Thoracic aorta (tissue), 2 donors: ENCODE measurements around the gene SPINT1. TPM values are rescaled to one million over a fixed set of nuclear protein-coding genes. Genes with fewer than 3 reads are reported as not detected.

Source experiments
- ATAC-seq: fragments of 150-250 bp; one replicate; pipeline ENCODE4 v1.8.0; 2017; ENCODE audit warnings: low read depth; ENCODE audit not compliant: insufficient number of reproducible peaks, low FRiP score
- DNase-seq: peaks from one replicate; pipeline ENCODE4 v3.0.0-alpha.2; 2020; ENCODE audit warnings: low spot score
- H3K27ac ChIP-seq, 2 donors: fragments of 200-600 bp; sonication (generic); 1 replicate in 1 of 2; 2 replicates in 1 of 2; pipeline ENCODE4 v1.5.1; 2016; ENCODE audit warnings: mild to moderate bottlenecking in 2 of 2, moderate library complexity in 2 of 2
- H3K27me3 ChIP-seq: fragments of 200-600 bp; sonication (generic); replicated peaks from 2 replicates; pipeline ENCODE4 v1.6.0; 2016; ENCODE audit warnings: mild to moderate bottlenecking; ENCODE audit not compliant: insufficient read depth
- H3K36me3 ChIP-seq: fragments of 200-600 bp; sonication (generic); one replicate; pipeline ENCODE4 v1.5.1; 2016
- H3K4me1 ChIP-seq, 2 donors: fragments of 200-600 bp; sonication (generic); 1 replicate in 1 of 2; 2 replicates in 1 of 2; pipeline versions ENCODE4 v1.5.1 to v1.6.0; 2016; ENCODE audit warnings: low read depth in 2 of 2, mild to moderate bottlenecking in 1 of 2; ENCODE audit not compliant: control insufficient read depth in 1 of 2
- H3K4me3 ChIP-seq: fragments of 200-600 bp; sonication (generic); 2 replicates; pipeline ENCODE4 v1.5.1; 2016; ENCODE audit warnings: mild to moderate bottlenecking
- H3K9me3 ChIP-seq: fragments of 200-600 bp; sonication (generic); 2 replicates; pipeline ENCODE4 v1.5.1; 2016
- CTCF ChIP-seq: fragments of 200-600 bp; sonication (generic); IDR thresholded peaks from one replicate; pipeline ENCODE4 v1.5.1; 2019; ENCODE audit warnings: antibody characterized with exemption
- total RNA-seq, 2 donors: library from RNA; depleted of rRNA; stranded (reverse); fragments of >200 nt; gene quantifications; one replicate each; pipeline versions ENCODE4 v1.1.0 to v1.2.3, GENCODE V29; 2016

SPINT1 gene
- total RNA-seq, 2 donors from 2014 or later, result 4.6 to 4.8 TPM

DNA sequence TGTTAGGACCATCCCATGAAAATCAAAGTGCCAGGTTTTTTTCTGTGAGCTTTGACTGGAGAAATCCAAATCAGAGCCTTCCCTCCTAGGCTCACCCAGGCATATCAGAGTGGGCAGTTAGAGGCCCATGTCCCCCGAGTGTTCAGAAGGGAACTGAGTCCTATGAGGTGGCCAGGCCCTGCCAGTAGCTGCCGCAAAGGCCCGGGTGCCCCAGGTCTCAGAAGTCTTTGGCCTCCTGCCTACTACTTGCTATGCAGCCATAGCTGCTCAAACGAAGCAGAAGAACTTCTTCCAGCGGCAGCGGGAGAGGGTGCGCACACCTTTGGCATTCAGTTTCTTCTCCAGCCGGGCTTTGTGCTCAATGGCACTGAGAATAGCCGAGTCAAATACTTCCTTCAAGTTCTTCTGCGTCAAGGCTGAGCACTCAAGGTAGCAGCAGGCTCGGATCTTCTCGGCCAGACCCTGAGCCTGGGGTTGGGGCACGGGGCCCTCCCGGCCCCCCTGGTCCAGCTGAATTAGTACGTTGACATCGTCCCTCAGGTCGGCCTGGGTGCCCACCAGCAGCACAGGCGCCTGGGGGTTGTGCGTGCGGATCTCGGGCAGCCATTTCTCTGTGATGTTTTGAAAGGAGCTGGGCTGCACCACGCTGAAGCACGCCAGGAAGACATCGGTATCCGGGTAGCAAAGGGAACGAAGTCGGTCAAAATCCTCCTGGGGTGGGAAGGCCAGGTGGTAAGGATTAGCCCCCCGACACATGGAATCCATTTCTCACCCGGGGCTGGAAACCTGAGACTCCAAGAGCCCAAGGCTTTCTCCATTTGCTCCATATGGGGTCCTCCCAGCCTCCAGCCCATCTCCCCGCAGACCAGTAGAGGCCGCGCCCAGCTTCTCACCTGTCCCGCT is 29.2 kb downstream of the SPINT1 start:
- ATAC-seq (no peak), DNase-seq (no peak)
- H3K27me3 ChIP-seq, result no peaks in the 10 kb centered on the region
- no peak overlapping the region for H3K27ac ChIP-seq
- no peaks in the 10 kb centered on the region for H3K9me3 ChIP-seq
- peak overlapping the region; percentile 73 for H3K4me3 ChIP-seq
- no peaks in the 10 kb centered on the region for H3K36me3 ChIP-seq
- no peak for TF ChIP-seq CTCF
- H3K4me1 ChIP-seq, result peaks cover 0 to 11% of the 10 kb centered on the region in 2 donors

- Histone ChIP-seq H3K4me3 (peak within 1 kb of the TSS; percentile 73), H3K27me3 (no peaks in the 10 kb centered on the region), H3K9me3 (no peaks in the 10 kb centered on the region), H3K36me3 (no peaks in the 10 kb centered on the region), H3K4me1 (peaks cover 0 to 11% of the 10 kb centered on the region in 2 donors), H3K27ac (no peak within 1 kb of the TSS)
- DNase-seq (no peak), ATAC-seq (no peak)
- TF ChIP-seq CTCF, result no peak
These were observed 30.1 kb downstream of the SPINT1 start, which contains the start of gene RHOV for GRCh38 chr15:40873694-40874561. Gene RHOV, minus strand, starts transcription at chr15:40874234. Its CDS starts 95 bp downstream, at chr15:40874139.

GRCh38 chr15:40875991-40876730 is 32.3 kb downstream of the SPINT1 start:
- Histone ChIP-seq H3K4me3 (no peak overlapping the region), H3K4me1 (peaks cover 0 to 11% of the 10 kb centered on the region in 2 donors), H3K36me3 (no peaks in the 10 kb centered on the region), H3K27me3 (no peaks in the 10 kb centered on the region), H3K27ac (no peak overlapping the region), H3K9me3 (no peaks in the 10 kb centered on the region)
- no peak for DNase-seq
- TF ChIP-seq CTCF, result no peak
- ATAC-seq, result no peak

DNA sequence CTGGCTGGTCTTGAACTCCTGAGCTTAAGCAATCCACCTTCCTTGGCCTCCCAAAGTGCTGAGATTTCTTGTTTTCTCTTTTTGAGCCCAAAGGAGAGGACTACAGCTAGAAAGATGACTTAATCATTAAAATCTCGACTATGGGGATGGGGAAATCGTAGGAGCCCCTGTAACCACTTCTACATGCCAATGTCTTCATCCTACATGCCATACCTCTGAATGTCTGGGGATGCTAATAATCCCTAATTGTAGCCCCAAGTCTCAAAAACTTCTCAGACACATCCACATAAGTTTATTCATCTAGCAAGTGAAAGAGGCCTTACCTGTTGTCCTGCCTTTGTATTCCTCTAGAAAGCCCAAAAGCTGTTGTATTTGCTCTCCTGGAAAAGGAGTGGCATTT is 33.8 kb downstream of the SPINT1 start:
- Histone ChIP-seq H3K9me3 (no peaks in the 10 kb centered on the region), H3K36me3 (no peaks in the 10 kb centered on the region), H3K27ac (no peak overlapping the region), H3K4me1 (peaks cover 0 to 11% of the 10 kb centered on the region in 2 donors), H3K4me3 (no peak overlapping the region), H3K27me3 (no peaks in the 10 kb centered on the region)
- no peak for DNase-seq
- no peak for TF ChIP-seq CTCF
- no peak for ATAC-seq
